ENCODE results near the gene CCDC12. TPM values are rescaled to one million over a fixed set of nuclear protein-coding genes. Genes with fewer than 3 reads are reported as not detected.

The CCDC12 gene
- total RNA-seq, 1 donor from 2014 or later, result 62.5 TPM

DNA sequence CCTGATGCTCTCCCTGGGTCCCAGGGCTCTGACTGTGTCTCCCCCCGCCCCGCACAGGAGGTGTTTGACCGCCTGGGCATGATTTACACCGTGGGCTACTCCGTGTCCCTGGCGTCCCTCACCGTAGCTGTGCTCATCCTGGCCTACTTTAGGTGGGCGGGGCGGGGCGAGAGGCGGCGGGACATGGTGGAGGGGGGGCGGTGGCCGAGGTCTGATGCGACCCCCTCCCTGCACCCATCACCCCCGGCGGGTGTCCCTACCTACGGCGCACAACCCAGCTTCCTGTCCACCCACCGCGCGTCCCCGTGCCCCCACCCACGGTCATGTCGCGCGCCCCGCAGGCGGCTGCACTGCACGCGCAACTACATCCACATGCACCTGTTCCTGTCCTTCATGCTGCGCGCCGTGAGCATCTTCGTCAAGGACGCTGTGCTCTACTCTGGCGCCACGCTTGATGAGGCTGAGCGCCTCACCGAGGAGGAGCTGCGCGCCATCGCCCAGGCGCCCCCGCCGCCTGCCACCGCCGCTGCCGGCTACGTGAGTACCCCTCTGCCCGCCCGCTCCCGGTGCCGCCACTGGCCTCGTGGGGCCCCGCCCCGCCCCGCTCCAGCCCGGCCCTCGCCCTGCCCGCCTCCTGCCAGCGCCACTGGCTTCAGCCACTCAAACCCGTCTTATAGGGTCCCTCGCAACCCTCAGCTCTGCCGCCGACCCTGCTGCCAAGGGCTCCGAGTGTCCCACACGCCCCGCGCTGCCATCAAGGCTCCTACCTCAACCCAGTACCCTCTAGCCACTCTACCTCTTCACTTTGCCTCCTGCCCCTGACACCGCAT lies 78.0 kb downstream of the CCDC12 start:
- intact Hi-C loops (cut with micrococcal nuclease), result no loop called here

DNA sequence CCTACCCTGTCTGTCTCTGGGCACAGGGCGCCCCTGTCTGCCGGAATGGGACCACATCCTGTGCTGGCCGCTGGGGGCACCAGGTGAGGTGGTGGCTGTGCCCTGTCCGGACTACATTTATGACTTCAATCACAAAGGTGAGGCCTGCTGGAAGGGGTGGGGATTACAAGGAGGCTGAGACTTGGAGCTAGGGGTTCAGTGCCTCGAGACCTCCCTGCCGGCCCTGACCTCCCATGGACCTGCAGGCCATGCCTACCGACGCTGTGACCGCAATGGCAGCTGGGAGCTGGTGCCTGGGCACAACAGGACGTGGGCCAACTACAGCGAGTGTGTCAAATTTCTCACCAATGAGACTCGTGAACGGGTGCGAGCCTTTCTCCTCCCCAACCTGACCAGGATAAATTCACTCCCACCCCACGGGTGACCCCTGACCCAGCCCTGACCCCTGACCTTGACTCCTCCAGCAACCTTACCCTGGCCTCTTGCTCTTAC lies 78.7 kb downstream of the CCDC12 start:
- intact Hi-C loops (cut with micrococcal nuclease), result no loop called here

- intact Hi-C loops (cut with micrococcal nuclease), result no loop called here
These were observed 79.5 kb downstream of the CCDC12 start for GRCh38 chr3:46897031-46897430.

GRCh38 chr3:46896386-46896785 lies 80.2 kb downstream of the CCDC12 start:
- intact Hi-C loops (cut with micrococcal nuclease), result no loop called here

GRCh38 chr3:46895761-46896160 lies 80.8 kb downstream of the CCDC12 start:
- intact Hi-C loops (cut with micrococcal nuclease), result loop anchor here (1.0 kb wide), 1 partner anchor 29 kb away; no protein-coding TSS in a partner anchor

DNA sequence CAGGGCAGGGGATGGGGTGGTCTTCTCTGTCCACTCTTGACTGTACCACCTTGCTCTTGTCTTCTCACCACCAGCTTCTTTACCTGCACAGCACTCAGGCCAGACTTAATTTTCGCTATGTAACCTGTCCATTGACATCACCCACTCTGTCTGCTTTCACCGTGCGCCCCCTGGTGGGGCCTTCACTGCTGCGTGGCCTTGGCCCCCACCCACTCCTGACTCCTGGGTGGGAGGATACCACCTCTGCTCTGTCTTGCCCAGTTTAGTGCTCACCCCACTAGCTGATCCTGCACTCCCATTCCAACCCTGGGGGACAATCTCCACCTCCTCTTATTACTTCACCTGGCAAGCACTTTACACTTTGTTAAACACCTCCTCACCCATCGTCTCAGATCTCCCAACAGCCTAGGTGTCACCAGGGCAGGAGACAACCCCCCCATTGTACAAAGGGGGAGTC lies 81.3 kb downstream of the CCDC12 start:
- intact Hi-C loops (cut with micrococcal nuclease), result loop anchor here (1.0 kb wide), 1 partner anchor 29 kb away; no protein-coding TSS in a partner anchor

GRCh38 chr3:46894256-46894655 lies 82.3 kb downstream of the CCDC12 start:
- intact Hi-C loops (cut with micrococcal nuclease), result no loop called here

- intact Hi-C loops (cut with micrococcal nuclease), result no loop called here
These were observed 82.8 kb downstream of the CCDC12 start for GRCh38 chr3:46893763-46894162.

DNA sequence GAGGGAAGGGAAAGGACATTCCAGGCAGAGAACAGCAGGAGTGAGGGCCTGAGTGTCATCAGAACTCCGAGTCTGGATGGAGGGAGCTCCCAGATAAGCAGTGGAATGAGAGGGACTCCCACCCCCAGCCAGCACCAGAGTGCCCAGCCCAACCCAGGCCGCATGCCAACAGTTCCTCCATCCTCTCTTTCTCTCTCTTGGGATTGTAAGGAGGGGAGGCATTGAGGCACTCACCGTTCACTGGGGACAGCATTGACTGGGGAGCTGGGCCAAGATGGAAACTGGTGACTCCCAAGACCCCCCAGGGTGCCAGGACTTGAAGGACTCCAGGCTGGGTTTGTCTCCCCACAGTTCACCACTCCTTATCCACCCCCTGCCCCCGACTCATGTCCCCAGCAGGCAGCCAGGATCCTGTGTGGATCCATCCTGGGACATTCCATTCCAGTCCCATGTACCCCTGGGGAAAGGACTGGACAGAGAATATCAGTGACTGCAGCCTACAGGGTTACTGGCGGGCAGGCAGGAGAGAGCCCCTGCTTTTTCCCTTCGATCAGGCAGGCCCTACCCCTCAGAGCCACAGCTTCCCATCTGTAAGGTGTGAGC lies 83.3 kb downstream of the CCDC12 start:
- intact Hi-C loops (cut with micrococcal nuclease), result no loop called here

DNA sequence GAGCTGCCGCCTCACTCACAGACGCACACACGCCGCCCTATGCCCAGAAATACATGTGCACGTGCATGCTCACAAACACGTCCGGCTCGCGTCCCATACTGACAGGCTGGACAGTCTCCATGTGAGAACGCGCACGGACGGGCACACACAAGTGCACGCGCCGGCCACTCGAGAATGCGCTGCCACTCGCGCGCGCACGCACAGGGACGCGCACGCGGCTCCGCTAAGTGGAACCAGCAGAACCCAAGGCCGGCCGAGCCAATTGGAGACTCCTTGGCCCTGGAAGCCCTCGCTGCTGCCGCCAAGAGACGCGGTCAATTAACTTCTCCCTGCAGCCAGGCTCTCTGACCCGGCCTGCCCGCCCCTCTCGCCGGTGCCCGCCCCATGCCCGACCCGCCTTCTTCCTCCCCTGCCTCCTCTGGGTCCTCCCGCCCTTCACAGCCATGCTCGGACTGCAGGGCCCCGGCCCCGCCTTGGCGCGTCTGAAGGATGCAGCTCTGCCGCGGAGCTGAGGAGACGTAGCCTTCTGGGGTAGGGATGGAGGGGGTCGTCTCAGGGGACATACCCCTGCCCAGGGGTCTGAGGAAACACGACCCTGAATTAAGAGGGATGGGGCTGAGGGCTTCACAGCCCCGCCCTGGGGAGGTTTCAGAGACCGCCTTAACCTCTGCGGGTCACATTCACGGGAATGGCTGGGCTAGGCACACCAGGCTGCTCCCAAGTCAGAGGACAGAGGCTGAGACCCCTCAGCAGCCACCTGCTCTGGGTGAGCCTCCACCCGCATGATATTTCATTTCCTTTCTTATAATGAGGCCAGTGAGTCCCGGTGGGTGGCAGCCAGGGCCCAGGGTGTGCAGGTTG lies 84.0 kb downstream of the CCDC12 start:
- intact Hi-C loops (cut with micrococcal nuclease), result no loop called here

DNA sequence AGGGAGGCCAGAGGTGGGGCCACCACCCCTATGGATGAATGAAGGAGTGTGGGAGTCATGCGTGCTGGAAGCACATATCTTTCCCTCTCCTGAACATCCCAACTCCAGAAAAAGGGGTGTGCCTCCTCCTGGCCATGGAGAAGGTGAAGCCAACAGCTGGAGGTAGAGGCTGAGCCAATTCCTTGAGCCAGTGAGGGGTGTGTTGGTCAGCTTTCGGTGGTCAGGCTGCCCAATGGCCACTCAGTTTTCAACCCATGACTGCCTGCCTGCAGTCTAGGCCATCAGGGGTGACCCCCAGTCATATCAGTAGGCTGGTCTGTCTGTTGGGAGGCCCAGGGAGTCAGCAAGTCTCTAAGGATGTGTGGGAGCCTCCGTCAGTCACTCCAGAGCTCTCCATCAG lies 85.4 kb downstream of the CCDC12 start:
- intact Hi-C loops (cut with micrococcal nuclease), result no loop called here

DNA sequence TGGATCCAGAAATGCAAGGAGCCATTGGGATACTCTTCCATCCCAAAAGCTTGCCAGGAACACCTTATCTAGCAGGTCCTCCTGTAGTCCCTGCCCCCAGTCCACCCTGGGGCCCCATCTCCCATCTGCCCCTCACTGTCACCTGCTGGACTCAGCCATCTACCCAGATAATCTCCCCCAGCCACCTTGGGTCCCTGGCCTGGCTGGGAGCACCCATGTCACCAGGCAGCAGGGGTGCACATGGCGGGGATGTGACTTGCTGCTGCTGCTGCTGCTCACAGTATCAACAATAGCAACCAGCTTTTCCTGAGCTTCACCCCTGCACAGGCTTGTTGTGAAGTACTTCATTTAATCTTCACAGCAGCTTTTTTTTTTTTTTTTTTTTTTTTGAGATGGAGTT lies 86.4 kb downstream of the CCDC12 start:
- intact Hi-C loops (cut with micrococcal nuclease), result no loop called here

- intact Hi-C loops (cut with micrococcal nuclease), result no loop called here
These were observed 87.0 kb downstream of the CCDC12 start for GRCh38 chr3:46889381-46890110.

DNA sequence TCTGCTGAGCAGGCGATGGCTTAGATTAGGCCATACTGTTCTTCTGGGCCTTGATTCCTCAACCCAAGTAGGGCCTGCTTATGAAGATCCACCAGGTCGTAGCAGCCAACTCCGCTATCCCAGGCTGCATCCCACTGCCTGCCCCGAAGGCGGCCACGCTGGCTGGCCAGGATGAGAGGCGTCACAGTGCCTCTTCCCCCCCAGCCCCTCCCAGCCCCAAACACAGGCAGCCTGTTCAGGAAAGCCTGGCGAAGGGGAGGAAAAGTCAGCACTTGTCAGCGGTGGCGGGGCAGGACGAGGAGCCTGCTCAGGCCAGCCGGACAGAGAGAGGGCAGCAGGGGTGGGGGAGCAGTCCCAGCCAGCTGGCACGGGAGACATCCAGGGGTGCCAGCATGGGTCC lies 87.8 kb downstream of the CCDC12 start:
- intact Hi-C loops (cut with micrococcal nuclease), result no loop called here

DNA sequence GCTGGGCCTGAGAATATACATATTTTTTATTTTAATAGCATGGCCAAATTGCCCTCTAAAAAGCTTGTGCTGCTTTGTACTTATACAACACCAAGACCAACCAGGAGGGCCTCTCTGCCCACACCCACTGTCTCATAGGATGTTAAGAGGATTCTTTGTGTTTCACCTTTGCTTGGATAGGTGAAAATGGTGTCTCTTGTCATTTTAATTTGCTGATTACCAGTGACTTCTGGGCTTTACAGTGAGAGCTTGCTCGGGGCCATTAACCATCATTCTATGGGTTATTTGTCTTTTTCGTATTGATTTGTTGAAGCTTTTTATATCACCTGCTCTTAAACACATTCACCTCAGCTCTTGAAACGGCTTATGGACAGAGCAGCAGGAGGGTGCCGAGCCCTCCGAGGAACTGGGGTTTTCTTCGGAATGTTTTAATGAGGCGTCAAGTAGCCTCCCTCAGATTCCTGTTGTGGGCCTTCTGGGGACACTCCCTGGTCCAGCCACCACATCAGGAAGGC lies 88.5 kb downstream of the CCDC12 start:
- intact Hi-C loops (cut with micrococcal nuclease), result no loop called here

- intact Hi-C loops (cut with micrococcal nuclease), result no loop called here
These were observed 90.9 kb downstream of the CCDC12 start for GRCh38 chr3:46885612-46886011.

- intact Hi-C loops (cut with micrococcal nuclease), result no loop called here
These were observed 91.6 kb downstream of the CCDC12 start for GRCh38 chr3:46884929-46885328.

DNA sequence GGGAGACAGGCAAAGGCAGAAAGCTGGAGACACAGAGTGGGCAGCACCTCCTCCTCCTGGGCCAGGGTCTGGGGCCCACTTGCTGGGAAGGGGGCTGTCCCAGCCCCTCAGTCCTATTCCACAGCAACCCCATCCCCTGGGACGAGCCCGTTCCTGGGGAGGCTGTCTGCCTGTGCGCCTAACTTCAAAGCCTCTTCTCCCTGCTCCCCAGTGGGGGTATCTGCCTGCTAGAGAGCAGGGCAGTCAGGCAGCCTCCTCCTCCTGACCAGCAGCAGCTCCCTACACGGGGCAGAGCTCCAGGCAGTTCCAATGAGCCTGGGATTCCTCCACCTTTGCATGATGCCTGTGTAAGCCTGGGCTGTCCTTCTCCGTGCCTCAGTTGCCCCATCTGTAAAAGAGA lies 92.1 kb downstream of the CCDC12 start:
- intact Hi-C loops (cut with micrococcal nuclease), result no loop called here

- intact Hi-C loops (cut with micrococcal nuclease), result no loop called here
These were observed 92.7 kb downstream of the CCDC12 start for GRCh38 chr3:46883830-46884185.

DNA sequence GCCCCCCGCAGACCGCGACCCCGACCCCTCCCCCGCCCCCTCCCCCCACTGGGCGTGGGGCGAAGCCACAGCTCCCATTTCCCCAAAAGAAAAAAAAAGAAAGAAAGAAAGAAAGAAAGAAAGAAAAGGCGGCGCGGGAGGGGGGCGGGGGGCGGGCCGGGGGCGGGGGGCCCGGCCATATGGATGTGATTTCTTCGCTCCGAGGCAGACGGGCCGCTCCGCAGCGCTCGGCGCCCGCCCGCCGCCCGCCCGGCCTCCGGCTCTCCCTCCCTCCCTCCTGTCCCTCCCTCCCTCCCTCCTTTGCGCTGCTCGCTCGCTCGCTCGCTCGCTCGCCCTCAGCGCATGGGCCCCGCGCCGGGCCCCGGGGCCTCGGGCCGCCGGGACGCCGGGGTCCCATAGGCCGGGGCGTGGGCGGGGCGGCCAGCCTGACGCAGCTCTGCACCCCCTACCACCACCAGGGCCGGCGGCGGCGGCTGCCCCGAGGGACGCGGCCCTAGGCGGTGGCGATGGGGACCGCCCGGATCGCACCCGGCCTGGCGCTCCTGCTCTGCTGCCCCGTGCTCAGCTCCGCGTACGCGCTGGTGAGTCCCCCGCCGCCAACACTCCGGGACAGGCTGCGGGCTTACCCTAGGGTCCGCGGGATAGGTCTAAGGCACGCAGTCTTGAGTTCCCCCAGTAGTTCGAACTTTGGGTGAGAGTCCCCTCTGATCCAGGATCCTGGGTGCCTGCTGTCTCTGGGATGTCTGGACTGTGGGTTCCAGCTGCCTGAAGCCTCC lies 93.3 kb downstream of the CCDC12 start:
- intact Hi-C loops (cut with micrococcal nuclease), result no loop called here

Data from T-helper 1 cell treated with Interleukin-12 subunit alpha and Interleukin-12 subunit beta and Interleukin-4 antibody, amounts not matched to agents 30 ng/mL and 1 ng/mL, for 36 hours (primary cell).